GM23338 (cell line): ENCODE data around the gene EPHB1. TPM values are rescaled to one million over a fixed set of nuclear protein-coding genes. Genes with fewer than 3 reads are reported as not detected.

Source experiments
- ATAC-seq: fragments of 200-7000 bp; cut with Tn5 transposase; 3 replicates; pipeline ENCODE4 v1.9.1; 2020
- DNase-seq: peaks from one replicate; pipeline ENCODE4 v3.0.0-alpha.2; 2015; ENCODE audit warnings: low spot score
- H2AFZ ChIP-seq: fragments of 200-600 bp; sonication (generic); 2 replicates; pipeline ENCODE4 v1.8.0; 2016; ENCODE audit warnings: antibody characterized with exemption, mild to moderate bottlenecking, moderate library complexity
- H3F3A ChIP-seq: fragments of 200-600 bp; sonication (generic); replicated peaks from 2 replicates; pipeline ENCODE4 v1.8.0; 2017; ENCODE audit warnings: antibody characterized with exemption, mixed run types, low read depth
- H3K27ac ChIP-seq: fragments of 200-600 bp; sonication (generic); 2 replicates; pipeline ENCODE4 v1.6.1; 2016; ENCODE audit warnings: low read depth
- H3K27me3 ChIP-seq: fragments of 200-600 bp; sonication (generic); 2 replicates; pipeline ENCODE4 v1.8.0; 2016; ENCODE audit warnings: mild to moderate bottlenecking, mixed run types, moderate library complexity; ENCODE audit not compliant: insufficient read depth
- H3K36me3 ChIP-seq: fragments of 200-600 bp; sonication (generic); 2 replicates; pipeline ENCODE4 v1.8.0; 2016; ENCODE audit warnings: mild to moderate bottlenecking; ENCODE audit not compliant: insufficient read depth
- H3K4me1 ChIP-seq: fragments of 200-600 bp; sonication (generic); 2 replicates; pipeline ENCODE4 v1.8.0; 2016; ENCODE audit warnings: mild to moderate bottlenecking, moderate library complexity; ENCODE audit not compliant: insufficient read depth
- H3K4me2 ChIP-seq: fragments of 200-600 bp; sonication (generic); 2 replicates; pipeline ENCODE4 v1.7.1; 2017; ENCODE audit warnings: mixed run types
- H3K4me3 ChIP-seq: fragments of 200-600 bp; sonication (generic); 2 replicates; pipeline ENCODE4 v1.6.1; 2016; ENCODE audit warnings: mixed run types
- H3K79me2 ChIP-seq: fragments of 200-600 bp; sonication (generic); replicated peaks from 2 replicates; pipeline ENCODE4 v1.8.0; 2017; ENCODE audit warnings: mild to moderate bottlenecking; ENCODE audit not compliant: insufficient read depth
- H3K9me2 ChIP-seq: fragments of 200-600 bp; sonication (generic); 2 replicates; pipeline ENCODE4 v1.8.0; 2017; ENCODE audit not compliant: insufficient read depth
- H4K20me1 ChIP-seq: fragments of 200-600 bp; sonication (generic); replicated peaks from 2 replicates; pipeline ENCODE4 v1.8.0; 2017; ENCODE audit warnings: mild to moderate bottlenecking; ENCODE audit not compliant: insufficient read depth
- H3K27ac Mint-ChIP-seq: 2 replicates; pipeline ENCODE4 v1.8.0; 2020; ENCODE audit warnings: inconsistent platforms, mild to moderate bottlenecking, moderate library complexity, mixed read lengths
- H3K27me3 Mint-ChIP-seq: 3 replicates; pipeline ENCODE4 v1.8.0; 2022; ENCODE audit warnings: low read depth, mild to moderate bottlenecking, moderate library complexity, mixed read lengths, inconsistent platforms; ENCODE audit not compliant: insufficient read depth, poor library complexity
- H3K36me3 Mint-ChIP-seq: 3 replicates; pipeline ENCODE4 v1.8.0; 2021; ENCODE audit warnings: low read depth, mild to moderate bottlenecking, inconsistent platforms, moderate library complexity, mixed read lengths
- H3K4me1 Mint-ChIP-seq: 3 replicates; pipeline ENCODE4 v1.8.0; 2020; ENCODE audit warnings: mild to moderate bottlenecking, inconsistent platforms, mixed read lengths
- H3K4me3 Mint-ChIP-seq: 3 replicates; pipeline ENCODE4 v1.8.0; 2021; ENCODE audit warnings: moderate library complexity, mild to moderate bottlenecking, inconsistent platforms, mixed read lengths
- H3K9me3 Mint-ChIP-seq: 3 replicates; pipeline ENCODE4 v1.8.0; 2020; ENCODE audit warnings: moderate library complexity, mild to moderate bottlenecking, inconsistent platforms, mixed read lengths
- CREB1 ChIP-seq: fragments of 250-450 bp; sonication (Bioruptor Pico); IDR thresholded peaks from 2 replicates; pipeline ENCODE4 v1.5.0; 2020; ENCODE audit warnings: low read depth, mild to moderate bottlenecking, moderate library complexity
- EZH2 ChIP-seq: fragments of 200-600 bp; sonication (generic); IDR thresholded peaks from one replicate; pipeline ENCODE4 v1.8.0; 2017; ENCODE audit warnings: antibody characterized with exemption, mild to moderate bottlenecking, low read depth; ENCODE audit not compliant: unreplicated experiment
- EZH2phosphoT487 ChIP-seq: fragments of 200-600 bp; sonication (generic); IDR thresholded peaks from one replicate; pipeline ENCODE4 v1.8.1; 2018; ENCODE audit warnings: antibody characterized with exemption; ENCODE audit not compliant: unreplicated experiment
- JUNB ChIP-seq: IDR thresholded peaks from one replicate; pipeline ENCODE4 v1.6.1; 2016; ENCODE audit warnings: antibody characterized with exemption; ENCODE audit not compliant: unreplicated experiment
- NANOG ChIP-seq: IDR thresholded peaks from 2 replicates; pipeline ENCODE4 v1.6.1; 2016; ENCODE audit warnings: antibody characterized with exemption, borderline replicate concordance
- POLR2AphosphoS5 ChIP-seq: IDR thresholded peaks from 2 replicates; pipeline ENCODE4 v1.6.1; 2016; ENCODE audit warnings: antibody characterized with exemption, low read depth
- ZNF114 ChIP-seq: fragments of 250-450 bp; sonication (Bioruptor Pico); IDR thresholded peaks from 2 replicates; pipeline ENCODE4 v1.5.0; 2020; ENCODE audit warnings: mild to moderate bottlenecking, moderate library complexity
- ZNF331 ChIP-seq: fragments of 250-450 bp; sonication (Bioruptor Pico); IDR thresholded peaks from 2 replicates; pipeline ENCODE4 v1.5.0; 2020; ENCODE audit warnings: low read depth, mild to moderate bottlenecking, moderate library complexity
- polyA plus RNA-seq: library from polyadenylated mRNA; unstranded; fragments of >200 nt; fragmentation: Nextera tagmentation; extraction: Ambion mirVana; gene quantifications from 2 replicates; pipeline ENCODE4 v1.2.1, GENCODE V29; 2016
- total RNA-seq: library from RNA; depleted of rRNA; stranded (reverse); fragments of >200 nt; shearing (Covaris generic); gene quantifications from 2 replicates; pipeline ENCODE4 v1.2.3, GENCODE V29; 2014
- TF ChIP-seq, protein P1 (sequence below), 2 experiments: fragments of 200-600 bp in 1 of 2; sonication (generic) in 1 of 2; conservative IDR thresholded peaks; 2 replicates each; pipeline versions ENCODE4 v1.5.1 to v1.6.1; 2016 to 2017; ENCODE audit warnings: antibody characterized with exemption in 2 of 2, low read depth in 2 of 2, mild to moderate bottlenecking in 2 of 2, moderate library complexity in 1 of 2
- TF ChIP-seq, protein P2 (sequence below): fragments of 250-450 bp; sonication (Bioruptor Pico); IDR thresholded peaks from 2 replicates; pipeline ENCODE4 v1.5.0; 2020; ENCODE audit warnings: mild to moderate bottlenecking, moderate library complexity
- TF ChIP-seq, protein P3 (sequence below): IDR thresholded peaks from one replicate; pipeline ENCODE4 v1.6.1; 2018; ENCODE audit warnings: antibody characterized with exemption; ENCODE audit not compliant: unreplicated experiment

EPHB1 gene
- total and polyA plus RNA-seq, 2 experiments from 2014 or later = 2.7 to 5.2 TPM

DNA sequence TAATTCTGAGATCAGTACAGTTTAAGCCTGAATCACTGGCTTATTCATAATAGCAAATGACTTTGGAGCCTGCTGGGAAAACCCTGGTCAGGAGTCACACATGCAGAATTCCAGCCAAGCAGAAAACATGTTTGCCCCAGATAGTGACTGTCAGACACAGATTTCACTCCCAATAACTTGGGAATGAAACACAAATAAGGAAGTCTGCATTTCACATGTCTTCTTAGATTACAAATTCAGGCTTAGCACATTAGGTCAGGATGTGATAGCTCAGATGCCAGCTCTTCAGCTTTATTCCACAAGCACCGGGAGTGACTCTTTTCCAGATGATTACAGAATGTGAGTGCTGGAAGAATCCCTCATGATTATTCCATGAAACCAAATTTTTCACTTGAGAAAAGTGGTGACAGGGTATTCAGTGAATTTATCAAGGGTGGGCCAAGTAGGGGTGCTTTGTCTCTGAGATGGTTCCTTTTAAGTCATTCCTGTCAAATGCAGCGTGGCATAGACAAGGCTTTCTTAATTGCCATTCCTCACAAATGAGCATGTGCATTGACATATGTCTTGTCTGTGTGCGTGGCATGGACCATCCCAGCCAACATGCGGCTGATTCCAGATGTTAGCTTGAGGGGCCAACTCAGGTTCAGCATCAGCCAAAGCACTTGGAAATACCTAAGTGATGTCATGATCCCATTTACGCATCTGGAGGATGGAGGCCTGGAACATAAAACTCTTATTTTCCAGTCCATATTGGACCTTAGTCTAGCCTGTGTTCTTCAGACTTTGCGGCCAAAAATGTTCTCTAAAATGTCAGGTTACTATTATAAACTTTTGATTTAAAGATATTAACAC, 191.0 kb downstream of the EPHB1 start:
- peaks cover 4% of the 10 kb centered on the region; the same call in 1 of the 2 replicates for H3K4me1 ChIP-seq
- peaks cover 12% of the 10 kb centered on the region for H3K4me1 Mint-ChIP-seq
- H3K4me3 ChIP-seq = no peak overlapping the region
- H3K4me3 Mint-ChIP-seq = no peak overlapping the region
- H3K27me3 Mint-ChIP-seq = peaks cover 2% of the 10 kb centered on the region
- no peaks in the 10 kb centered on the region for H3K9me3 Mint-ChIP-seq
- H3K9me2 ChIP-seq = no peaks in the 10 kb centered on the region
- H4K20me1 ChIP-seq = no peaks in the 10 kb centered on the region
- DNase-seq (no peak), ATAC-seq (no peak)
- no peaks in the 10 kb centered on the region for H3F3A ChIP-seq
- no peaks in the 10 kb centered on the region; the same call in 2 of the 3 replicates for H3K36me3 Mint-ChIP-seq
- H3K27ac Mint-ChIP-seq = no peak overlapping the region
- no peaks in the 10 kb centered on the region for H3K36me3 ChIP-seq
- no peak overlapping the region for H3K27ac ChIP-seq
- H2AFZ ChIP-seq = no peak overlapping the region
- TF ChIP-seq, protein P1, sequence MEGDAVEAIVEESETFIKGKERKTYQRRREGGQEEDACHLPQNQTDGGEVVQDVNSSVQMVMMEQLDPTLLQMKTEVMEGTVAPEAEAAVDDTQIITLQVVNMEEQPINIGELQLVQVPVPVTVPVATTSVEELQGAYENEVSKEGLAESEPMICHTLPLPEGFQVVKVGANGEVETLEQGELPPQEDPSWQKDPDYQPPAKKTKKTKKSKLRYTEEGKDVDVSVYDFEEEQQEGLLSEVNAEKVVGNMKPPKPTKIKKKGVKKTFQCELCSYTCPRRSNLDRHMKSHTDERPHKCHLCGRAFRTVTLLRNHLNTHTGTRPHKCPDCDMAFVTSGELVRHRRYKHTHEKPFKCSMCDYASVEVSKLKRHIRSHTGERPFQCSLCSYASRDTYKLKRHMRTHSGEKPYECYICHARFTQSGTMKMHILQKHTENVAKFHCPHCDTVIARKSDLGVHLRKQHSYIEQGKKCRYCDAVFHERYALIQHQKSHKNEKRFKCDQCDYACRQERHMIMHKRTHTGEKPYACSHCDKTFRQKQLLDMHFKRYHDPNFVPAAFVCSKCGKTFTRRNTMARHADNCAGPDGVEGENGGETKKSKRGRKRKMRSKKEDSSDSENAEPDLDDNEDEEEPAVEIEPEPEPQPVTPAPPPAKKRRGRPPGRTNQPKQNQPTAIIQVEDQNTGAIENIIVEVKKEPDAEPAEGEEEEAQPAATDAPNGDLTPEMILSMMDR (conservative IDR thresholded peaks at IDR 0.05; ENCODE audit: low read depth in 2 of 2) = no peak
- TF ChIP-seq CREB1 (CRISPR knock-in tag) = no peak
- TF ChIP-seq POLR2AphosphoS5 = no peak
- TF ChIP-seq EZH2phosphoT487 = no peak
- TF ChIP-seq EZH2 = no peak
- TF ChIP-seq, protein P2, sequence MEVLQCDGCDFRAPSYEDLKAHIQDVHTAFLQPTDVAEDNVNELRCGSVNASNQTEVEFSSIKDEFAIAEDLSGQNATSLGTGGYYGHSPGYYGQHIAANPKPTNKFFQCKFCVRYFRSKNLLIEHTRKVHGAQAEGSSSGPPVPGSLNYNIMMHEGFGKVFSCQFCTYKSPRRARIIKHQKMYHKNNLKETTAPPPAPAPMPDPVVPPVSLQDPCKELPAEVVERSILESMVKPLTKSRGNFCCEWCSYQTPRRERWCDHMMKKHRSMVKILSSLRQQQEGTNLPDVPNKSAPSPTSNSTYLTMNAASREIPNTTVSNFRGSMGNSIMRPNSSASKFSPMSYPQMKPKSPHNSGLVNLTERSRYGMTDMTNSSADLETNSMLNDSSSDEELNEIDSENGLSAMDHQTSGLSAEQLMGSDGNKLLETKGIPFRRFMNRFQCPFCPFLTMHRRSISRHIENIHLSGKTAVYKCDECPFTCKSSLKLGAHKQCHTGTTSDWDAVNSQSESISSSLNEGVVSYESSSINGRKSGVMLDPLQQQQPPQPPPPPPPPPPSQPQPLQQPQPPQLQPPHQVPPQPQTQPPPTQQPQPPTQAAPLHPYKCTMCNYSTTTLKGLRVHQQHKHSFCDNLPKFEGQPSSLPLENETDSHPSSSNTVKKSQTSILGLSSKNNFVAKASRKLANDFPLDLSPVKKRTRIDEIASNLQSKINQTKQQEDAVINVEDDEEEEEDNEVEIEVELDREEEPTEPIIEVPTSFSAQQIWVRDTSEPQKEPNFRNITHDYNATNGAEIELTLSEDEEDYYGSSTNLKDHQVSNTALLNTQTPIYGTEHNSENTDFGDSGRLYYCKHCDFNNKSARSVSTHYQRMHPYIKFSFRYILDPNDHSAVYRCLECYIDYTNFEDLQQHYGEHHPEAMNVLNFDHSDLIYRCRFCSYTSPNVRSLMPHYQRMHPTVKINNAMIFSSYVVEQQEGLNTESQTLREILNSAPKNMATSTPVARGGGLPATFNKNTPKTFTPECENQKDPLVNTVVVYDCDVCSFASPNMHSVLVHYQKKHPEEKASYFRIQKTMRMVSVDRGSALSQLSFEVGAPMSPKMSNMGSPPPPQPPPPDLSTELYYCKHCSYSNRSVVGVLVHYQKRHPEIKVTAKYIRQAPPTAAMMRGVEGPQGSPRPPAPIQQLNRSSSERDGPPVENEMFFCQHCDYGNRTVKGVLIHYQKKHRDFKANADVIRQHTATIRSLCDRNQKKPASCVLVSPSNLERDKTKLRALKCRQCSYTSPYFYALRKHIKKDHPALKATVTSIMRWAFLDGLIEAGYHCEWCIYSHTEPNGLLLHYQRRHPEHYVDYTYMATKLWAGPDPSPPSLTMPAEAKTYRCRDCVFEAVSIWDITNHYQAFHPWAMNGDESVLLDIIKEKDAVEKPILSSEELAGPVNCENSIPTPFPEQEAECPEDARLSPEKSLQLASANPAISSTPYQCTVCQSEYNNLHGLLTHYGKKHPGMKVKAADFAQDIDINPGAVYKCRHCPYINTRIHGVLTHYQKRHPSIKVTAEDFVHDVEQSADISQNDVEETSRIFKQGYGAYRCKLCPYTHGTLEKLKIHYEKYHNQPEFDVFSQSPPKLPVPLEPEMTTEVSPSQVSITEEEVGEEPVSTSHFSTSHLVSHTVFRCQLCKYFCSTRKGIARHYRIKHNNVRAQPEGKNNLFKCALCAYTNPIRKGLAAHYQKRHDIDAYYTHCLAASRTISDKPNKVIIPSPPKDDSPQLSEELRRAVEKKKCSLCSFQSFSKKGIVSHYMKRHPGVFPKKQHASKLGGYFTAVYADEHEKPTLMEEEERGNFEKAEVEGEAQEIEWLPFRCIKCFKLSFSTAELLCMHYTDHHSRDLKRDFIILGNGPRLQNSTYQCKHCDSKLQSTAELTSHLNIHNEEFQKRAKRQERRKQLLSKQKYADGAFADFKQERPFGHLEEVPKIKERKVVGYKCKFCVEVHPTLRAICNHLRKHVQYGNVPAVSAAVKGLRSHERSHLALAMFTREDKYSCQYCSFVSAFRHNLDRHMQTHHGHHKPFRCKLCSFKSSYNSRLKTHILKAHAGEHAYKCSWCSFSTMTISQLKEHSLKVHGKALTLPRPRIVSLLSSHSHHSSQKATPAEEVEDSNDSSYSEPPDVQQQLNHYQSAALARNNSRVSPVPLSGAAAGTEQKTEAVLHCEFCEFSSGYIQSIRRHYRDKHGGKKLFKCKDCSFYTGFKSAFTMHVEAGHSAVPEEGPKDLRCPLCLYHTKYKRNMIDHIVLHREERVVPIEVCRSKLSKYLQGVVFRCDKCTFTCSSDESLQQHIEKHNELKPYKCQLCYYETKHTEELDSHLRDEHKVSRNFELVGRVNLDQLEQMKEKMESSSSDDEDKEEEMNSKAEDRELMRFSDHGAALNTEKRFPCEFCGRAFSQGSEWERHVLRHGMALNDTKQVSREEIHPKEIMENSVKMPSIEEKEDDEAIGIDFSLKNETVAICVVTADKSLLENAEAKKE = no peak
- TF ChIP-seq ZNF114 (CRISPR knock-in tag) = no peak
- TF ChIP-seq ZNF331 (CRISPR knock-in tag) = no peak
- TF ChIP-seq, protein P3, sequence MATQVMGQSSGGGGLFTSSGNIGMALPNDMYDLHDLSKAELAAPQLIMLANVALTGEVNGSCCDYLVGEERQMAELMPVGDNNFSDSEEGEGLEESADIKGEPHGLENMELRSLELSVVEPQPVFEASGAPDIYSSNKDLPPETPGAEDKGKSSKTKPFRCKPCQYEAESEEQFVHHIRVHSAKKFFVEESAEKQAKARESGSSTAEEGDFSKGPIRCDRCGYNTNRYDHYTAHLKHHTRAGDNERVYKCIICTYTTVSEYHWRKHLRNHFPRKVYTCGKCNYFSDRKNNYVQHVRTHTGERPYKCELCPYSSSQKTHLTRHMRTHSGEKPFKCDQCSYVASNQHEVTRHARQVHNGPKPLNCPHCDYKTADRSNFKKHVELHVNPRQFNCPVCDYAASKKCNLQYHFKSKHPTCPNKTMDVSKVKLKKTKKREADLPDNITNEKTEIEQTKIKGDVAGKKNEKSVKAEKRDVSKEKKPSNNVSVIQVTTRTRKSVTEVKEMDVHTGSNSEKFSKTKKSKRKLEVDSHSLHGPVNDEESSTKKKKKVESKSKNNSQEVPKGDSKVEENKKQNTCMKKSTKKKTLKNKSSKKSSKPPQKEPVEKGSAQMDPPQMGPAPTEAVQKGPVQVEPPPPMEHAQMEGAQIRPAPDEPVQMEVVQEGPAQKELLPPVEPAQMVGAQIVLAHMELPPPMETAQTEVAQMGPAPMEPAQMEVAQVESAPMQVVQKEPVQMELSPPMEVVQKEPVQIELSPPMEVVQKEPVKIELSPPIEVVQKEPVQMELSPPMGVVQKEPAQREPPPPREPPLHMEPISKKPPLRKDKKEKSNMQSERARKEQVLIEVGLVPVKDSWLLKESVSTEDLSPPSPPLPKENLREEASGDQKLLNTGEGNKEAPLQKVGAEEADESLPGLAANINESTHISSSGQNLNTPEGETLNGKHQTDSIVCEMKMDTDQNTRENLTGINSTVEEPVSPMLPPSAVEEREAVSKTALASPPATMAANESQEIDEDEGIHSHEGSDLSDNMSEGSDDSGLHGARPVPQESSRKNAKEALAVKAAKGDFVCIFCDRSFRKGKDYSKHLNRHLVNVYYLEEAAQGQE = no peak
- TF ChIP-seq NANOG = no peak
- TF ChIP-seq JUNB = no peak
- H3K4me2 ChIP-seq = no peak overlapping the region
- no peaks in the 10 kb centered on the region for H3K79me2 ChIP-seq
- no peaks in the 10 kb centered on the region for H3K27me3 ChIP-seq
